WTC11 (cell line): ENCODE measurements around the gene TSPAN9.

ENCODE experiments used
- ATF2 ChIP-seq: sonication (generic); formaldehyde crosslinking; IDR thresholded peaks from 2 replicates; pipeline ENCODE4 v1.8.1; 2022; ENCODE audit warnings: low read depth, missing genetic modification reagents, borderline replicate concordance
- MYBL2 ChIP-seq: sonication (generic); formaldehyde crosslinking; IDR thresholded peaks from 2 replicates; pipeline ENCODE4 v1.8.1; 2023; ENCODE audit warnings: mild to moderate bottlenecking, moderate library complexity, missing genetic modification reagents
- NR2C2 ChIP-seq: sonication (generic); formaldehyde crosslinking; IDR thresholded peaks from 2 replicates; pipeline ENCODE4 v1.8.0; 2022; ENCODE audit warnings: mild to moderate bottlenecking, missing genetic modification reagents
- TCF7 ChIP-seq: sonication (generic); formaldehyde crosslinking; IDR thresholded peaks from 2 replicates; pipeline ENCODE4 v1.8.0; 2022; ENCODE audit warnings: mild to moderate bottlenecking, low read depth, missing genetic modification reagents, moderate library complexity
- USF2 ChIP-seq: sonication (generic); formaldehyde crosslinking; IDR thresholded peaks from 2 replicates; pipeline ENCODE4 v1.8.1; 2023; ENCODE audit warnings: mild to moderate bottlenecking, missing genetic modification reagents, moderate library complexity
- ZNF232 ChIP-seq: sonication (generic); formaldehyde crosslinking; IDR thresholded peaks from 2 replicates; pipeline ENCODE4 v1.8.0; 2022; ENCODE audit warnings: mild to moderate bottlenecking, missing genetic modification reagents
- ZNF263 ChIP-seq: sonication (generic); formaldehyde crosslinking; IDR thresholded peaks from 2 replicates; pipeline ENCODE4 v1.8.1; 2022; ENCODE audit warnings: low read depth, mild to moderate bottlenecking, moderate library complexity, missing genetic modification reagents
- ZNF512 ChIP-seq: sonication (generic); formaldehyde crosslinking; IDR thresholded peaks from 2 replicates; pipeline ENCODE4 v1.8.1; 2022; ENCODE audit warnings: missing genetic modification reagents, borderline replicate concordance
- TF ChIP-seq, protein P1 (sequence below): fragments of 200-600 bp; IDR thresholded peaks from 2 replicates; pipeline ENCODE4 v1.8.0; 2022; ENCODE audit warnings: antibody characterized with exemption
- TF ChIP-seq, protein P2 (sequence below): sonication (generic); formaldehyde crosslinking; IDR thresholded peaks from 2 replicates; pipeline ENCODE4 v1.8.1; 2022; ENCODE audit warnings: low read depth, mild to moderate bottlenecking, moderate library complexity, missing genetic modification reagents, borderline replicate concordance
- TF ChIP-seq, protein P3 (sequence below): sonication (generic); formaldehyde crosslinking; IDR thresholded peaks from 2 replicates; pipeline ENCODE4 v1.8.0; 2022; ENCODE audit warnings: mild to moderate bottlenecking, missing genetic modification reagents
- TF ChIP-seq, protein P4 (sequence below): sonication (generic); formaldehyde crosslinking; IDR thresholded peaks from 2 replicates; pipeline ENCODE4 v1.8.0; 2022; ENCODE audit warnings: mild to moderate bottlenecking, missing genetic modification reagents

DNA sequence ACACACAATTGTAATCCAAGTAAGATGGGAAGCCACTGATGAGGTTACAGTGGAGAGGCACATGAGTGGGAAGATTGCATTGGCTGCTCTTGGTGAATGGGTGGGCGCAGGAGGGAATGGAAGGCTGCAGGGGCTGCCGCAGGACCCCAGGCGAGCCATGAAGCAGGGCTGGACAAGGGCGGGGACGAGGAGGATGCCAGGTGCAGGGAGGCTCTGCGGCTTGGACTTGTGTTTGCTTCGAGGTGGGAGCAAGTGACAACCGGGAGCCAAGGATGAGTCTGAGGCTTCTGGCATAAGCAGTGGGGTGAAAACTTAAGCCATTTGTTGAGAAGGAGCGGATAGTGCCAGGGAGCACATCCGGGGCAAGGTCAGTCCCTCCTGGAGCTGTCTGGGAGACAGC, 115.0 kb downstream of the TSPAN9 start:
- no peak for TF ChIP-seq ZNF263 (CRISPR knock-in tag)
- TF ChIP-seq, protein P1, sequence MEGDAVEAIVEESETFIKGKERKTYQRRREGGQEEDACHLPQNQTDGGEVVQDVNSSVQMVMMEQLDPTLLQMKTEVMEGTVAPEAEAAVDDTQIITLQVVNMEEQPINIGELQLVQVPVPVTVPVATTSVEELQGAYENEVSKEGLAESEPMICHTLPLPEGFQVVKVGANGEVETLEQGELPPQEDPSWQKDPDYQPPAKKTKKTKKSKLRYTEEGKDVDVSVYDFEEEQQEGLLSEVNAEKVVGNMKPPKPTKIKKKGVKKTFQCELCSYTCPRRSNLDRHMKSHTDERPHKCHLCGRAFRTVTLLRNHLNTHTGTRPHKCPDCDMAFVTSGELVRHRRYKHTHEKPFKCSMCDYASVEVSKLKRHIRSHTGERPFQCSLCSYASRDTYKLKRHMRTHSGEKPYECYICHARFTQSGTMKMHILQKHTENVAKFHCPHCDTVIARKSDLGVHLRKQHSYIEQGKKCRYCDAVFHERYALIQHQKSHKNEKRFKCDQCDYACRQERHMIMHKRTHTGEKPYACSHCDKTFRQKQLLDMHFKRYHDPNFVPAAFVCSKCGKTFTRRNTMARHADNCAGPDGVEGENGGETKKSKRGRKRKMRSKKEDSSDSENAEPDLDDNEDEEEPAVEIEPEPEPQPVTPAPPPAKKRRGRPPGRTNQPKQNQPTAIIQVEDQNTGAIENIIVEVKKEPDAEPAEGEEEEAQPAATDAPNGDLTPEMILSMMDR, result no peak
- TF ChIP-seq, protein P2, sequence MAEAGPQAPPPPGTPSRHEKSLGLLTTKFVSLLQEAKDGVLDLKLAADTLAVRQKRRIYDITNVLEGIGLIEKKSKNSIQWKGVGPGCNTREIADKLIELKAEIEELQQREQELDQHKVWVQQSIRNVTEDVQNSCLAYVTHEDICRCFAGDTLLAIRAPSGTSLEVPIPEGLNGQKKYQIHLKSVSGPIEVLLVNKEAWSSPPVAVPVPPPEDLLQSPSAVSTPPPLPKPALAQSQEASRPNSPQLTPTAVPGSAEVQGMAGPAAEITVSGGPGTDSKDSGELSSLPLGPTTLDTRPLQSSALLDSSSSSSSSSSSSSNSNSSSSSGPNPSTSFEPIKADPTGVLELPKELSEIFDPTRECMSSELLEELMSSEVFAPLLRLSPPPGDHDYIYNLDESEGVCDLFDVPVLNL (CRISPR knock-in tag), result no peak
- TF ChIP-seq ATF2 (CRISPR knock-in tag), result no peak
- TF ChIP-seq, protein P3, sequence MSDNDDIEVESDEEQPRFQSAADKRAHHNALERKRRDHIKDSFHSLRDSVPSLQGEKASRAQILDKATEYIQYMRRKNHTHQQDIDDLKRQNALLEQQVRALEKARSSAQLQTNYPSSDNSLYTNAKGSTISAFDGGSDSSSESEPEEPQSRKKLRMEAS (CRISPR knock-in tag), result no peak
- no peak for TF ChIP-seq ZNF232 (CRISPR knock-in tag)
- no peak for TF ChIP-seq NR2C2
- no peak for TF ChIP-seq TCF7 (CRISPR knock-in tag)
- no peak for TF ChIP-seq ZNF512 (CRISPR knock-in tag)
- TF ChIP-seq, protein P4, sequence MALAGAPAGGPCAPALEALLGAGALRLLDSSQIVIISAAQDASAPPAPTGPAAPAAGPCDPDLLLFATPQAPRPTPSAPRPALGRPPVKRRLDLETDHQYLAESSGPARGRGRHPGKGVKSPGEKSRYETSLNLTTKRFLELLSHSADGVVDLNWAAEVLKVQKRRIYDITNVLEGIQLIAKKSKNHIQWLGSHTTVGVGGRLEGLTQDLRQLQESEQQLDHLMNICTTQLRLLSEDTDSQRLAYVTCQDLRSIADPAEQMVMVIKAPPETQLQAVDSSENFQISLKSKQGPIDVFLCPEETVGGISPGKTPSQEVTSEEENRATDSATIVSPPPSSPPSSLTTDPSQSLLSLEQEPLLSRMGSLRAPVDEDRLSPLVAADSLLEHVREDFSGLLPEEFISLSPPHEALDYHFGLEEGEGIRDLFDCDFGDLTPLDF (CRISPR knock-in tag), result no peak
- no peak for TF ChIP-seq USF2 (CRISPR knock-in tag)
- TF ChIP-seq MYBL2 (CRISPR knock-in tag), result no peak
